K562 (cell line): Measurements from ENCODE around the gene IGLL1.

Experiments used
- CEBPB ChIP-seq: fragments of 450-650 bp; IDR thresholded peaks from 2 replicates; pipeline ENCODE4 v1.6.1; 2016; ENCODE audit warnings: missing genetic modification characterization, missing compliant biosample characterization
- ESRRA ChIP-seq: fragments of 450-650 bp; IDR thresholded peaks from 2 replicates; pipeline ENCODE4 v1.6.1; 2014; ENCODE audit warnings: low read depth, mild to moderate bottlenecking, moderate library complexity, borderline replicate concordance
- FOS ChIP-seq: IDR thresholded peaks from 3 replicates; pipeline ENCODE4 v1.6.1; 2011; ENCODE audit not compliant: insufficient read length; ENCODE audit errors: extremely low read depth
- FOXM1 ChIP-seq, 2 experiments: fragments of 450-650 bp in 1 of 2; sonication (generic) in 1 of 2; formaldehyde crosslinking in 1 of 2; IDR thresholded peaks; 2 replicates each; pipeline versions ENCODE4 v1.6.1 to v1.9.0; 2017 to 2022; ENCODE audit warnings: low read depth in 2 of 2, mild to moderate bottlenecking in 2 of 2, missing genetic modification reagents in 1 of 2, moderate library complexity in 1 of 2
- GATAD2A ChIP-seq: fragments of 450-650 bp; IDR thresholded peaks from 2 replicates; pipeline ENCODE4 v1.6.1; 2017
- JUNB ChIP-seq: fragments of 450-650 bp; formaldehyde crosslinking; conservative IDR thresholded peaks from 2 replicates; pipeline ENCODE4 v1.4.0; 2020; ENCODE audit warnings: mild to moderate bottlenecking
- REST ChIP-seq, 2 experiments: fragments of 450-650 bp; formaldehyde crosslinking in 1 of 2; IDR thresholded peaks; 2 replicates each; pipeline versions ENCODE4 v1.4.0 to v1.6.1; 2014 to 2020; ENCODE audit warnings: mild to moderate bottlenecking in 2 of 2, borderline replicate concordance in 1 of 2, low read depth in 1 of 2
- TARDBP ChIP-seq: fragments of 450-650 bp; IDR thresholded peaks from 2 replicates; pipeline ENCODE4 v1.6.1; 2016
- TF ChIP-seq, protein P1 (sequence below), 3 experiments: IDR thresholded peaks in 2 of 3; conservative IDR thresholded peaks in 1 of 3; 2 replicates each; pipeline ENCODE4 v1.5.1; 2011 to 2012; ENCODE audit warnings: low read length in 3 of 3, mild to moderate bottlenecking in 3 of 3, control low read depth in 2 of 3, improper control_type of control experiment in 1 of 3, inconsistent platforms in 1 of 3, low read depth in 1 of 3, mixed read lengths in 1 of 3, moderate library complexity in 1 of 3; ENCODE audit not compliant: insufficient read depth in 2 of 3
- TF ChIP-seq, protein P2 (sequence below): IDR thresholded peaks from 3 replicates; pipeline ENCODE4 v1.6.1; 2011; ENCODE audit warnings: borderline replicate concordance, mild to moderate bottlenecking; ENCODE audit not compliant: insufficient read length, insufficient read depth

GRCh38 chr22:23571486-23571885, 8.6 kb downstream of the IGLL1 start:
- TF ChIP-seq, protein P1, sequence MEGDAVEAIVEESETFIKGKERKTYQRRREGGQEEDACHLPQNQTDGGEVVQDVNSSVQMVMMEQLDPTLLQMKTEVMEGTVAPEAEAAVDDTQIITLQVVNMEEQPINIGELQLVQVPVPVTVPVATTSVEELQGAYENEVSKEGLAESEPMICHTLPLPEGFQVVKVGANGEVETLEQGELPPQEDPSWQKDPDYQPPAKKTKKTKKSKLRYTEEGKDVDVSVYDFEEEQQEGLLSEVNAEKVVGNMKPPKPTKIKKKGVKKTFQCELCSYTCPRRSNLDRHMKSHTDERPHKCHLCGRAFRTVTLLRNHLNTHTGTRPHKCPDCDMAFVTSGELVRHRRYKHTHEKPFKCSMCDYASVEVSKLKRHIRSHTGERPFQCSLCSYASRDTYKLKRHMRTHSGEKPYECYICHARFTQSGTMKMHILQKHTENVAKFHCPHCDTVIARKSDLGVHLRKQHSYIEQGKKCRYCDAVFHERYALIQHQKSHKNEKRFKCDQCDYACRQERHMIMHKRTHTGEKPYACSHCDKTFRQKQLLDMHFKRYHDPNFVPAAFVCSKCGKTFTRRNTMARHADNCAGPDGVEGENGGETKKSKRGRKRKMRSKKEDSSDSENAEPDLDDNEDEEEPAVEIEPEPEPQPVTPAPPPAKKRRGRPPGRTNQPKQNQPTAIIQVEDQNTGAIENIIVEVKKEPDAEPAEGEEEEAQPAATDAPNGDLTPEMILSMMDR (IDR thresholded peaks at IDR 0.05 in 2 of 3, conservative IDR thresholded peaks at IDR 0.05 in 1 of 3; ENCODE audit: insufficient read depth in 2 of 3, low read depth in 1 of 3, low read length in 3 of 3), result no peak
- TF ChIP-seq, protein P2, sequence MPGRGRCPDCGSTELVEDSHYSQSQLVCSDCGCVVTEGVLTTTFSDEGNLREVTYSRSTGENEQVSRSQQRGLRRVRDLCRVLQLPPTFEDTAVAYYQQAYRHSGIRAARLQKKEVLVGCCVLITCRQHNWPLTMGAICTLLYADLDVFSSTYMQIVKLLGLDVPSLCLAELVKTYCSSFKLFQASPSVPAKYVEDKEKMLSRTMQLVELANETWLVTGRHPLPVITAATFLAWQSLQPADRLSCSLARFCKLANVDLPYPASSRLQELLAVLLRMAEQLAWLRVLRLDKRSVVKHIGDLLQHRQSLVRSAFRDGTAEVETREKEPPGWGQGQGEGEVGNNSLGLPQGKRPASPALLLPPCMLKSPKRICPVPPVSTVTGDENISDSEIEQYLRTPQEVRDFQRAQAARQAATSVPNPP, result no peak
- TF ChIP-seq JUNB (no peak), FOS (no peak), GATAD2A (no peak), CEBPB (tag) (no peak), FOXM1 (IDR thresholded peaks at IDR 0.05; ENCODE audit: low read depth) (no peak), FOXM1 (CRISPR knock-in tag; IDR thresholded peaks at IDR 0.05; ENCODE audit: low read depth) (no peak), TARDBP (no peak), REST (IDR thresholded peaks at IDR 0.05; ENCODE audit: borderline replicate concordance) (no peak), REST (CRISPR knock-in tag; IDR thresholded peaks at IDR 0.05; ENCODE audit: low read depth) (no peak), ESRRA (no peak)
